ENCODE measurements around the gene COQ8B. TPM values are rescaled to one million over a fixed set of nuclear protein-coding genes. Genes with fewer than 3 reads are reported as not detected.

The COQ8B gene
- total and polyA plus RNA-seq, 2 of the 4 experiments (the other 2 are of a cell fraction) = 14.9 to 23.2 TPM

DNA sequence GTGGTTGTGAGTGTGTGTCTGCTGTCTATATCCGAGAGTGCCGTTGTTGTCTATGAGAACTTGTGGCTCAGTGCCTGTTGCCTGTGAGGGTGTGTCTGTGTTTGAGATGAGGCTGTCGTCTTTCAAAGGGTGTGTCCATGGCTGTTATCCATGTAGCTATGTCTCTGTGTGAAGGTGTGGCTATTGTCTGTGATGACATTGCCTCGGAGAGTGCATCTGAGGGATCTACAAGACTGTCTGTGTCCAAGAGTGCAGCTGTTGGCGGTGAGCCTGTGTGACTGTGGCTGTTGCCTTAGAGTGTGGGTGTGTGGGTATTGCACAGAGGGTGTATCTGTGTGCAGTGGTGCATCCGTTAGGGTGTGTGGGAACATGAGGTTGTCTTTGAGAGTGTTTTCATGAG, 31.1 kb downstream of the COQ8B start:
- intact Hi-C loops (cut with micrococcal nuclease) = no loop called here
- BruUV-seq (replicated peaks) = no TSS peak
- H4K20me1 ChIP-seq (ENCODE audit: insufficient read depth, low read length) = peaks cover 45% of the 10 kb centered on the region

More for the DNA sequence above, 31.1 kb downstream of the COQ8B start:
- H3K14ac ChIP-seq (replicated peaks; ENCODE audit: low read depth, low read length) = no peak overlapping the region
- DNase-seq (no peak), ATAC-seq (ENCODE audit: low read depth) (no peak)
- no peak overlapping the region for H3K56ac ChIP-seq (ENCODE audit: extremely low read depth, insufficient read depth, low read length)
- H3K4me3 ChIP-seq (ENCODE audit: insufficient read depth, low read depth, low read length) = no peak overlapping the region
- no peak overlapping the region for H4K8ac ChIP-seq (ENCODE audit: low read depth in 2 of 2, low read length in 2 of 2)
- peaks cover 35 to 77% of the 10 kb centered on the region in 2 experiments for H3K79me1 ChIP-seq (ENCODE audit: low read depth in 1 of 2, low read length in 2 of 2)
- ChIA-PET CTCF (no interaction called here), POLR2A (ENCODE audit: unreplicated experiment) (no interaction called here)
- no peak overlapping the region for H3K18ac ChIP-seq (ENCODE audit: low read depth, low read length)
- no peak overlapping the region for H3K9ac ChIP-seq (ENCODE audit: low read depth, low read length)
- no peak overlapping the region for H2AK5ac ChIP-seq (ENCODE audit: low read depth, low read length)
- dilution Hi-C loops (cut with HindIII; ENCODE audit: low sequenced_read_pairs, unreplicated experiment) (no loop called here), in situ Hi-C loops (cut with MboI; ENCODE audit: low sequenced_read_pairs) (no loop called here)
- H4K91ac ChIP-seq (ENCODE audit: insufficient read depth, low read depth, low read length) = no peak overlapping the region
- H2BK5ac ChIP-seq (ENCODE audit: low read depth, low read length, poor library complexity, severe bottlenecking) = no peak overlapping the region
- no peaks in the 10 kb centered on the region for H3K27me3 ChIP-seq (ENCODE audit: control insufficient read depth, insufficient read depth, low read length)
- TF ChIP-seq SMC3 (IDR thresholded peaks at IDR 0.05; ENCODE audit: low read depth, low read length) = no peak
- TF ChIP-seq, protein P1, sequence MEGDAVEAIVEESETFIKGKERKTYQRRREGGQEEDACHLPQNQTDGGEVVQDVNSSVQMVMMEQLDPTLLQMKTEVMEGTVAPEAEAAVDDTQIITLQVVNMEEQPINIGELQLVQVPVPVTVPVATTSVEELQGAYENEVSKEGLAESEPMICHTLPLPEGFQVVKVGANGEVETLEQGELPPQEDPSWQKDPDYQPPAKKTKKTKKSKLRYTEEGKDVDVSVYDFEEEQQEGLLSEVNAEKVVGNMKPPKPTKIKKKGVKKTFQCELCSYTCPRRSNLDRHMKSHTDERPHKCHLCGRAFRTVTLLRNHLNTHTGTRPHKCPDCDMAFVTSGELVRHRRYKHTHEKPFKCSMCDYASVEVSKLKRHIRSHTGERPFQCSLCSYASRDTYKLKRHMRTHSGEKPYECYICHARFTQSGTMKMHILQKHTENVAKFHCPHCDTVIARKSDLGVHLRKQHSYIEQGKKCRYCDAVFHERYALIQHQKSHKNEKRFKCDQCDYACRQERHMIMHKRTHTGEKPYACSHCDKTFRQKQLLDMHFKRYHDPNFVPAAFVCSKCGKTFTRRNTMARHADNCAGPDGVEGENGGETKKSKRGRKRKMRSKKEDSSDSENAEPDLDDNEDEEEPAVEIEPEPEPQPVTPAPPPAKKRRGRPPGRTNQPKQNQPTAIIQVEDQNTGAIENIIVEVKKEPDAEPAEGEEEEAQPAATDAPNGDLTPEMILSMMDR (conservative IDR thresholded peaks at IDR 0.05; ENCODE audit: low read depth, low read length) = no peak
- no peak for TF ChIP-seq NFE2L2 (IDR thresholded peaks at IDR 0.05; ENCODE audit: low read depth, low read length)
- no peak for TF ChIP-seq CHD1 (IDR thresholded peaks at IDR 0.05; ENCODE audit: low read depth, low read length)
- TF ChIP-seq, protein P2, sequence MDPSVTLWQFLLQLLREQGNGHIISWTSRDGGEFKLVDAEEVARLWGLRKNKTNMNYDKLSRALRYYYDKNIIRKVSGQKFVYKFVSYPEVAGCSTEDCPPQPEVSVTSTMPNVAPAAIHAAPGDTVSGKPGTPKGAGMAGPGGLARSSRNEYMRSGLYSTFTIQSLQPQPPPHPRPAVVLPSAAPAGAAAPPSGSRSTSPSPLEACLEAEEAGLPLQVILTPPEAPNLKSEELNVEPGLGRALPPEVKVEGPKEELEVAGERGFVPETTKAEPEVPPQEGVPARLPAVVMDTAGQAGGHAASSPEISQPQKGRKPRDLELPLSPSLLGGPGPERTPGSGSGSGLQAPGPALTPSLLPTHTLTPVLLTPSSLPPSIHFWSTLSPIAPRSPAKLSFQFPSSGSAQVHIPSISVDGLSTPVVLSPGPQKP (IDR thresholded peaks at IDR 0.05; ENCODE audit: borderline replicate concordance, low read depth, low read length) = no peak
- TF ChIP-seq POLR2A (IDR thresholded peaks at IDR 0.05; ENCODE audit: low read depth, low read length) = no peak
- no peak for TF ChIP-seq MAZ (IDR thresholded peaks at IDR 0.05; ENCODE audit: borderline replicate concordance, low read depth, low read length)
- TF ChIP-seq MXI1 (IDR thresholded peaks at IDR 0.05; ENCODE audit: borderline replicate concordance, low read depth, low read length) = no peak
- TF ChIP-seq BHLHE40 (IDR thresholded peaks at IDR 0.05; ENCODE audit: low read depth, low read length) = no peak
- TF ChIP-seq MAFK (IDR thresholded peaks at IDR 0.05; ENCODE audit: low read depth, low read length) = no peak
- TF ChIP-seq, protein P3, sequence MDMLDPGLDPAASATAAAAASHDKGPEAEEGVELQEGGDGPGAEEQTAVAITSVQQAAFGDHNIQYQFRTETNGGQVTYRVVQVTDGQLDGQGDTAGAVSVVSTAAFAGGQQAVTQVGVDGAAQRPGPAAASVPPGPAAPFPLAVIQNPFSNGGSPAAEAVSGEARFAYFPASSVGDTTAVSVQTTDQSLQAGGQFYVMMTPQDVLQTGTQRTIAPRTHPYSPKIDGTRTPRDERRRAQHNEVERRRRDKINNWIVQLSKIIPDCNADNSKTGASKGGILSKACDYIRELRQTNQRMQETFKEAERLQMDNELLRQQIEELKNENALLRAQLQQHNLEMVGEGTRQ (IDR thresholded peaks at IDR 0.05; ENCODE audit: low read depth, low read length) = no peak
- TF ChIP-seq RAD21 (IDR thresholded peaks at IDR 0.05; ENCODE audit: low read length) = no peak
- no peak for TF ChIP-seq RFX5 (IDR thresholded peaks at IDR 0.05; ENCODE audit: low read depth, low read length)
- no peak for TF ChIP-seq RCOR1 (IDR thresholded peaks at IDR 0.05; ENCODE audit: insufficient replicate concordance, low read length)
- no peak for TF ChIP-seq CEBPB (IDR thresholded peaks at IDR 0.05; ENCODE audit: low read depth, low read length)
- no peak for TF ChIP-seq FOS (IDR thresholded peaks at IDR 0.05; ENCODE audit: low read depth, low read length)
- H2AFZ ChIP-seq (replicated peaks; ENCODE audit: low read length, poor library complexity) = no peak overlapping the region
- H4K5ac ChIP-seq (ENCODE audit: low read depth, low read length) = no peak overlapping the region
- no peaks in the 10 kb centered on the region for H3K9me3 ChIP-seq (ENCODE audit: control insufficient read depth, insufficient read depth, low read length)
- peaks cover 12% of the 10 kb centered on the region for H3K4me1 ChIP-seq (ENCODE audit: control insufficient read depth, insufficient read depth, low read length)
- no peak overlapping the region for H2BK120ac ChIP-seq (ENCODE audit: low read depth, low read length)
- no peak overlapping the region for H2BK15ac ChIP-seq (ENCODE audit: low read depth, low read length)
- no peak overlapping the region for H3K23ac ChIP-seq (ENCODE audit: low read depth, low read length)
- WGBS, 2 experiments (ENCODE audit: extremely low coverage in 2 of 2, insufficient read length in 1 of 2) = 91% methylated on average over 5 of the region's 6 CpGs; no CpG with 5 or more reads in 1 of the 2 experiments
- H2BK20ac ChIP-seq (ENCODE audit: low read depth, low read length) = no peak overlapping the region
- H3K36me3 ChIP-seq (ENCODE audit: control insufficient read depth, insufficient read depth, low read length) = peaks cover 51% of the 10 kb centered on the region
- H3K4ac ChIP-seq (ENCODE audit: low read depth, low read length) = no peak overlapping the region
- H3K9me1 ChIP-seq (ENCODE audit: insufficient read depth, low read length) = peaks cover 29% of the 10 kb centered on the region
- H2AK9ac ChIP-seq (replicated peaks; ENCODE audit: low read depth, low read length, poor library complexity) = peak overlapping the region; percentile 5
- no peak overlapping the region for H3K27ac ChIP-seq (ENCODE audit: insufficient read depth, low read length)
- no peak overlapping the region for H3K4me2 ChIP-seq (ENCODE audit: low read depth, low read length)

Measured in IMR-90 (cell line).